GM18502 (cell line): ENCODE results near the gene PXDC1.
A peak's percentile ranks its signal among the peaks of the same experiment; 100 is the strongest.

Source experiments
- ATAC-seq: cut with Tn5 transposase; IDR thresholded peaks from one replicate; pipeline ENCODE4 v1.9.1; 2021; ENCODE audit warnings: mild to moderate bottlenecking; ENCODE audit not compliant: unreplicated experiment, poor library complexity

Gene PXDC1

GRCh38 chr6:3751077-3751729 is at the start of gene PXDC1:
PXDC1 (minus strand) TSS chr6:3751713; CDS start chr6:3751531, 182 bp downstream.
- ATAC-seq: peak; percentile 18

GRCh38 chr6:3800850-3801591 is 49.5 kb upstream of the PXDC1 start:
- ATAC-seq: no peak

- ATAC-seq: no peak
These were observed 48.2 kb upstream of the PXDC1 start for GRCh38 chr6:3799719-3800118.

DNA sequence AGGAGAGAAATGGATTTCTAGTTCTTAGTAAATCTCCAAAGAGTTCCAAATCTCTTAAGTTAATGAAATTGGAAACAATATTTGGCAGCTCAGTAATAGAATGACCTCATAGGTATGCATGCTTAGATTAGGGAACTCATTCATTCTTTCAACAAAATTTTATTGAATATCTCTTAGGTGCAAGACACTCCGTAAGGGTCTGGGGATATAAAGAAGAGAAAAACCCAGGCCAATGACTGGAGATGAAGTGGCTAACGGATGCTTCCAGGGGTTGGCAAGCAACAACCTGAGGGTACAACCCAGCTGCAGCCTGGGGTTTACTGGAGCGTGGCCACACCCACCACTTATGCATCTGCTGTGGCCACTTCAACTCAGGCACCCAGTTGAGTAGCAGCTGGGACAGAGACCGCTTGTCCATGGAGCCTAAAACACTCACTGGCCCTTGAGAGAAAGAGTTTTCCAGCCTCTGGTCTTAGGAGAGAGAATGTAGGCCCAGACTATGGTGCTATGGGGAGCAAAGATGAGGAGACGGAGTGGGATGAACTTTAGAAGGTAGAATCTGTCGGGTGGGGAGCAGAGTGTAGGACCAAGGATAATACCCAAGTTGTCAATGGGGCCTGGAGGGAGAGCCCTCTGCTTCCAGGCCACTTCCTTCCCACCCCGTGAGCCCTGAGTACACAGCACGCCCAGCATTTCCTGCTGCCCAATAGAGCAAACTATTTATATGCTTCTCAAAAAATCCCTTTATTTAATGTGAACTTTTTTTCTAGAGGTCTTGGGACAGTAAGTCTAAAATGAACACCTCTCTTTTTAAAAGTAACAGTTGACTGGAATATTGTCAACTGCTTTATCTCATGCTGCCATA is 46.8 kb upstream of the PXDC1 start:
- no peak for ATAC-seq

- no peak for ATAC-seq
These were observed 45.9 kb upstream of the PXDC1 start for GRCh38 chr6:3797231-3798054.

GRCh38 chr6:3796719-3797041 is 45.2 kb upstream of the PXDC1 start:
- no peak for ATAC-seq

DNA sequence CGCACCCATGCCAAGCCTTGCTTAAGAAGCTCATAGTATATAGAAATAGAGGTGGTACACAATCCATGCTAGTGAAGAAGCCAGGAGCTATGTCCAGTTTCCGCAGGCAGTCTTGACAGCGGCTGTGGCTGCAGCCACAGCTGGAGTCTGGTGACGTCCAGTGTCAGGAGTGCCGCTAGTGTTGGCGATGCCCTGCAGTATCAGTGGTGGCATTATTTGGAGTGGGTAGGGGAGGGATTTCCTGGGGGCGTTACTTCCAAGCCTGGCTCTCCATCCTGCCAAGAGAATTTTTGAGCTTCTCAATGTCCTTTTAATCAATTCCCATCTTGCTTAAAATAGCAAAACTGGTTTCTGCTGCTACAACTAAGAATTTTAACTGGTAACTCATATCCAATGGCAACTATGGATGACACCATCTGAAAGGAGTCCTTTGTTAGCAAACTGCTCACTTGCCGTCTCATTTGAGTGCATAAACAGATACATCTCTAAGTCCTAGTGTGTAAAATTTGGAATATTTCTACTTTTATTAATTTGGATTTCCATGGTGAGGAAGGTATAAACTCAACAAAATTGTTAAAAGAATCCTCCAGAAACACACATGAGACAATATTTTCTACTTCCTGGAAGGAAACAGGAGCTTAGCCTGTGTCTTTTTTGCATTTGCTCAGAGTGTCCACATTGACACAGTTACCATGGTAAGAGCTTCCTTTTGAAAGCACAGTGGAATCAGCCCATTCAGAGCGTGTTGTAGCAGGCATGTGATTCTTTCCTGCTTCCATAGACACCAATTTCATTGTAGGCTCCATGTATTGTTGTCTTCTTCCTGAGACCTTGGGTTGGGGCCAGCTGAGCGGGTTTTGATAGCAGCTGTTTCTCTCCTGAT is 44.6 kb upstream of the PXDC1 start:
- ATAC-seq: no peak

GRCh38 chr6:3794092-3794491 is 42.6 kb upstream of the PXDC1 start:
- ATAC-seq: peak; percentile 77

DNA sequence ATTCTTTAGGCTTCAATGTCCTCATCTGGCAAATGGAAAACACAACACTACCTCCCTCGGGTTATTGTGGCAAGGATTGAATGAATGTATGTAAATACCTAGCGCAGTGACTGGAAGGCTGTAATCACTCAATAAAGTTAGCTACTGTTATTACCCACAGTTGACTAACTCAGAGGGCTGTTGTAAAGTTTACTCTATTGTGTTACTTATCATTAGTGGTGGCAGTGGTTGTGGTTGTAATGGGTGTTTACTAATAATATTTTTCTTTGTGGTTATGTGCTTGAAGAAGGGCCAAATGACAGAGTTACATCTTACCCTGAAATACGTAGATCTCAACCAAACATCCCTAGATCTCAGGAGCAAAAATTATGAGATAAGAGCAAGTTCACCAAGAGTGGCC is 42.0 kb upstream of the PXDC1 start:
- peak; percentile 28 for ATAC-seq

DNA sequence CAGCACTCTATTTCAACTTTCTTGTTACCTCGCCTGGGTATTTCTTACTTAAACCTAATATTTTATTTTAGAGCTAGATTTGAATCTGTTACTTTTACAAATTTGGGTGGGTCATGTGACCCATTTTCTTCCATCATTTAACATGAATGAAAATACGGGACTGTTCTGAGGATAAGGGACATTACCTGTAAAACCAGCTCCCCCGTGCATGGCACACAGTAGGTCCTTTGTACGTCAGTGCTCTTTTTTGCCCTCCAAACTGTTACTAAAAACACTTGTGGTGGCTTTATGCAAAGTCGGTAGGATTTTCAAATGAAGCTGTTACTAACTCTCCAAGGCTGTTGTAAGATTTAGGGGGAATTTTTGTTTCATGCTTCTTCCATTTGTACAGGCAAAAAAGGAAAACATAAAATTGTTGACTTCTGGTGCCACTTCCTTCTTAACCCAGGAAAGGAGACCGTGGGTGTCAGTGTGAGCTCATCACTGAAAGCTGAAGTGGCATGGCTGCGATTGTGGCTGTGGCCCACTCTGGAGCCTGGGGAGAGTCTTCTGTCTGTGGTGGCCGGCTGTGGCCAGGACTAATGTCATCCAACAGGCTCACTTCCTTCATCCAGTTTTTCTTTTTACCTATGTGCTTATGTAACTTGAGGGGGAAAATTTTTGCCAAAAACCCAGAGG is 40.2 kb upstream of the PXDC1 start:
- no peak for ATAC-seq

DNA sequence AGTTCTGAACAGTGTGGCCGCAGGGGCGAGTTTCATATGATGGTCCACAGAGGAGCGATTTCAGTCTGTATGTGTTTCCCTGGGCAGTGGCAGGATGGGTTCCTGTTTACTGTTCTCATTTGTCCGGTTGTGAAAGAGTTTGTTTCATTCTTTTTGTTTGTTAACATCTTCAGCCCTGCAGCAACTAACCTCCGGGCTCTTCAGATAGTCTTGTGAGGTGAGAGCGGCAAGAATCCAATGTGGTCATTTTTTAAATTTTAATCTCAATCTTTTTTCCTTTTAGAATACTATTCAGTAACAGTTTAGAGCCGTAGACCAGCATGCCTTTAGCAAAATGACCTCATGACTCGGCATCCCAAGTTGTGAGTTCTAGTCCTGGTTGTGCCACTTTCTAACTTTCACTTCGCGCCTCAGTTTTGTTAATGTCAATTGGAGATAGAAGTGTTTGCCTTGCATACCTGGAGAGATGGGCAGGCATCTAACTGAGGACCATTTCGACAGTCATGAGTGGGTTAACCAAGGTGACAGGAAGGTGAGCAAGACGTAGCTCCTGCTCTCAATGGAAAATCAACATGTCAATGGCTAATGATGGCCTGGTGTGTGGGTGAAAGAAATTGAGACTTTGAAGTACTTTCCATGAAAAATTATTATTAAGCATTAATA is 38.5 kb upstream of the PXDC1 start:
- ATAC-seq: no peak

DNA sequence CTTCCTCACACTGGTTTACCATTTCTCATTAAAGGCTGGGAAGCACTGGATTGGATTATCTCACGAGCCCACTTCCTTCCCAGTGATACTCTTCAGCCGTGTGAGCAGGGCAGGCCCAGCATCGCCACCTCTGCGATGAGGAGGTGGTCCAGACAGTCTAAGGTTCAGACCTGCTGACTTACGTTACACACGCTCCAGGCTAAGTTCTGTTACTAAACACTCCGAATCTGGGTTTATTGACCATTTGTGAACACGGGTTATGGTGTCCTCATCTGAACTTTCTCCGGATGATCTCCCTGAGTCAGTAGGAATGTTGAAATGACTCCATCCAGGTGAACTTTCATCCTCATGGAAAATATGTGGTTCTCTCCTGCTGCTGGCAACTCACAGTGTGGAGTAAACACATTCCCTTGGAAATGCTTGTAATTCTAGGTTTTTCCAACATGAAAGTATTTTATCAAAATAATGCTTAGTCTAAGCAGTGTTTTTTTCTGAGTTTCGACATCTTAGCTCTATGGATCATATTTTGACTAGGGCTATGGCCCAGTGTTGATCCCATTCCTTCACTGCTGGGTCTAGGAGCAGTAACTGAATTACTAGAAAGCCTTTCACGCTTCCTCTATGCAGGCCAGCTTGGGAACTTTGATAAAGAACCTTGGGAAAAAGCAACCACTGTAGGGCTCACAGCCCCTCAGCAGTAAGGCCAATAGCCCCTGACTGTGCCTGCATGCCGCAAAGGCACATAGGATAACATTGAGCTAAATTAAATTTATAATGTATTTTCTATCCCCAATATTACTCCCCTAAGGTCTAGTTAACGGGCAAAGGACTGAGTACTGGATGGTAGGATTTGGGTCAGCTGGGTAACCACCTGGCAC is 37.7 kb upstream of the PXDC1 start:
- no peak for ATAC-seq

- no peak for ATAC-seq
These were observed 37.0 kb upstream of the PXDC1 start for GRCh38 chr6:3788408-3789017.

DNA sequence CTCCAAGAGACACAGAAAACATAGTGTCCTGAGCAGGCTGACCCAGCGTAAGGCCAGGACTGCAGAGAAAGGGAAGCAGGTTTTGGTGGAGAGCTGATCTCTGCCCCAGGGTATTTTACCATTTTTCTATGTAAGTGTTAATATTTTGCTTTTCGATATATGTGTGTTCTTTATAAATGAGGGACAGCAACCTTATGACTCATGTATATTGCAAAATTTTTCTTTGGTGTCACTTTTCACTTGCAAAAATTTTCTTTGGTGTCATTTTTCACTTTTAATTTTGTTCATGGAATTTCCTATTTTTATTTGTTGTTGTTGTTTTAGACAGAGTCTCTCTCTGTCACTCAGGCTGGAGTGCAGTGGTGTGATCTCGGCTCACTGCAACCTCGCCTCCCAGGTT is 34.6 kb upstream of the PXDC1 start:
- ATAC-seq: no peak

DNA sequence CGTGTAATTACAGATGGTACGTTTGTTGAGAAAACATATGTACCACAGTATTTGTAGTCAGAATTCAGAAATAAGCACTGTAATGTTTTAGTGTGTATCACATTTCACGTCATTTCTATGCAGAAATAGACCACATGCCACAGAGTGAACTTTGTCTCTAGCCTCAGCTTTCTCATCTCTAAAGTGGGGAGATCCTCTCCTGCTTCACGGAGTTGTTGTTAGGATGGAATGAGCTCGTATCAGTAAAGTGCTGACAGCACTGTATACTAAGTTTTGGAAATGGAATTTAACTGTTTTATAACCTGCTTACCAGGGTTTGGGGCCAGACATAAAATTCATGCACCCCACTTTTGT is 34.2 kb upstream of the PXDC1 start:
- no peak for ATAC-seq

- ATAC-seq: no peak
These were observed 33.6 kb upstream of the PXDC1 start for GRCh38 chr6:3784885-3785744.
